Ammon's horn (tissue), 1 donor: Measurements from ENCODE around the gene VENTX.

Experiments used
- DNase-seq: peaks from one replicate; pipeline ENCODE4 v3.0.0-alpha.2; 2016; ENCODE audit warnings: low spot score

Gene VENTX

GRCh38 chr10:133236401-133237240, 1.0 kb upstream of the VENTX start:
- DNase-seq = no peak

- no peak for DNase-seq
Observed at GRCh38 chr10:133237241-133237587, 441 bp upstream of the VENTX start.

GRCh38 chr10:133238466-133238804, 780 bp downstream of the VENTX start:
- no peak for DNase-seq

GRCh38 chr10:133239990-133240389, 2.3 kb downstream of the VENTX start:
- DNase-seq = no peak

- DNase-seq = no peak
Observed at GRCh38 chr10:133241501-133242205, 4.0 kb downstream of the VENTX start.

- no peak for DNase-seq
Observed at GRCh38 chr10:133242611-133243356, 5.1 kb downstream of the VENTX start.

- DNase-seq = no peak
Observed at GRCh38 chr10:133243593-133243992, 5.9 kb downstream of the VENTX start.

- DNase-seq = no peak
Observed at GRCh38 chr10:133245439-133246235, 8.0 kb downstream of the VENTX start.

GRCh38 chr10:133246236-133246626, 8.6 kb downstream of the VENTX start:
- DNase-seq = no peak

- no peak for DNase-seq
Observed at GRCh38 chr10:133247681-133248333, 10.2 kb downstream of the VENTX start.

- no peak for DNase-seq
Observed at GRCh38 chr10:133248334-133248715, 10.7 kb downstream of the VENTX start.

GRCh38 chr10:133249094-133249780, 11.6 kb downstream of the VENTX start:
- no peak for DNase-seq

- no peak for DNase-seq
Observed at GRCh38 chr10:133249975-133250754, 12.5 kb downstream of the VENTX start.

- no peak for DNase-seq
Observed at GRCh38 chr10:133251388-133252222, 13.9 kb downstream of the VENTX start.

- DNase-seq = no peak
Observed at GRCh38 chr10:133252223-133252552, 14.5 kb downstream of the VENTX start.

GRCh38 chr10:133253361-133253955, 15.8 kb downstream of the VENTX start:
- no peak for DNase-seq

GRCh38 chr10:133254421-133255120, 16.9 kb downstream of the VENTX start:
- DNase-seq = no peak

GRCh38 chr10:133255323-133255722, 17.7 kb downstream of the VENTX start:
- no peak for DNase-seq
